Activated T-cell treated with anti-CD3 and anti-CD28 coated beads for 1 hour (primary cell): ENCODE data around the gene PLD3.
"Not testable (repeated sequence)": the region's sequence is repeated elsewhere in the genome, so short reads cannot be mapped to it uniquely, and the experiment has no call there.

Source experiments
- DNase-seq: peaks from one replicate; pipeline ENCODE4 v3.0.0-alpha.2; 2020; ENCODE audit warnings: low read depth

PLD3 gene

GRCh38 chr19:40332669-40333068 lies 15.8 kb upstream of the PLD3 start:
- DNase-seq: no peak

- not testable (repeated sequence) for DNase-seq
These were observed 15.4 kb upstream of the PLD3 start for GRCh38 chr19:40333083-40333482.

- no peak for DNase-seq
These were observed 13.4 kb upstream of the PLD3 start for GRCh38 chr19:40335101-40335500.

GRCh38 chr19:40335855-40336600 lies 12.5 kb upstream of the PLD3 start:
- no peak for DNase-seq

- DNase-seq: no peak
These were observed 11.9 kb upstream of the PLD3 start for GRCh38 chr19:40336601-40336900.

GRCh38 chr19:40337107-40337506 lies 11.4 kb upstream of the PLD3 start:
- no peak for DNase-seq

GRCh38 chr19:40337594-40337993 lies 10.9 kb upstream of the PLD3 start:
- DNase-seq: no peak

- DNase-seq: no peak
These were observed 9.3 kb upstream of the PLD3 start for GRCh38 chr19:40339018-40339728.

- DNase-seq: no peak
These were observed 6.7 kb upstream of the PLD3 start for GRCh38 chr19:40341601-40342482.

GRCh38 chr19:40342644-40343311 lies 5.7 kb upstream of the PLD3 start:
- no peak for DNase-seq

- DNase-seq: no peak
These were observed 4.1 kb upstream of the PLD3 start for GRCh38 chr19:40344422-40344821.

- DNase-seq: no peak
These were observed 539 bp downstream of the PLD3 start for GRCh38 chr19:40348961-40349507.

GRCh38 chr19:40355975-40356680 lies 7.6 kb downstream of the PLD3 start:
- no peak for DNase-seq

- DNase-seq: no peak
These were observed 8.4 kb downstream of the PLD3 start for GRCh38 chr19:40356681-40357595.

GRCh38 chr19:40357640-40358039 lies 9.1 kb downstream of the PLD3 start:
- DNase-seq: no peak

- DNase-seq: no peak
These were observed 10.3 kb downstream of the PLD3 start for GRCh38 chr19:40358773-40359172.

- no peak for DNase-seq
These were observed 11.7 kb downstream of the PLD3 start for GRCh38 chr19:40360020-40360707.

- DNase-seq: no peak
These were observed 12.3 kb downstream of the PLD3 start for GRCh38 chr19:40360708-40361241.

- DNase-seq: no peak
These were observed 13.7 kb downstream of the PLD3 start for GRCh38 chr19:40362160-40362559.
